GM19351 (cell line): ENCODE measurements around the gene COL1A1.

Experiments
- ATAC-seq: cut with Tn5 transposase; IDR thresholded peaks from one replicate; pipeline ENCODE4 v1.9.1; 2021; ENCODE audit warnings: mild to moderate bottlenecking, moderate library complexity; ENCODE audit not compliant: unreplicated experiment

The COL1A1 gene

DNA sequence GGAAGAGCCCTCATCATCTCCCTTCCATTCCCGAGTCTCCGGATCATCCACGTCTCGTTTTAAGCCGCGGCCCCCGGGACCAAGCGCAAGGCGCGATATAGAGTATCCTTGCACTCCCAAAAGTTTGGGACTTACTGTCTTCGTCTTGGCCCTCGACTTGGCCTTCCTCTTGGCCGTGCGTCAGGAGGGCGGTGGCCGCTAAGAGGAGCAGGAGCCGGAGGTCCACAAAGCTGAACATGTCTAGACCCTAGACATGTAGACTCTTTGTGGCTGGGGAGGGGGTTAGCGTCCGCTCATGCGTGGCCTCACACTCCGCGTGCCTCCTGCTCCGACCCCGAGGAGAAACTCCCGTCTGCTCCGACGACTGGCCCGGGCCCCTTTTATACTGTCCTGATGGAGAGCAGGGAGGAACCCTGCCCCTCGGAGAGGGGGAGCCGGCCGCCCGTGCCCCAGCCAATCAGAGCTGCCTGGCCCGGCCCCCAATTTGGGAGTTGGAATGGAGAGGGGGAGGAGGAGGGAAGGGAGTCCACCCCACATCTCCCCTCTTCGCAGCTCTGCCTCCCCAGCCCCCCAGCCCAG is at the start of gene COL1A1:
COL1A1 (minus strand) TSS at position 356 of the 579 bp plus-strand sequence; CDS start at position 238, 118 bp downstream.
- ATAC-seq: no peak

- ATAC-seq: no peak
Observed at GRCh38 chr17:50248255-50248654, 46.8 kb upstream of the COL1A1 start.

- ATAC-seq: no peak
Observed at GRCh38 chr17:50244771-50245170, 43.3 kb upstream of the COL1A1 start.

DNA sequence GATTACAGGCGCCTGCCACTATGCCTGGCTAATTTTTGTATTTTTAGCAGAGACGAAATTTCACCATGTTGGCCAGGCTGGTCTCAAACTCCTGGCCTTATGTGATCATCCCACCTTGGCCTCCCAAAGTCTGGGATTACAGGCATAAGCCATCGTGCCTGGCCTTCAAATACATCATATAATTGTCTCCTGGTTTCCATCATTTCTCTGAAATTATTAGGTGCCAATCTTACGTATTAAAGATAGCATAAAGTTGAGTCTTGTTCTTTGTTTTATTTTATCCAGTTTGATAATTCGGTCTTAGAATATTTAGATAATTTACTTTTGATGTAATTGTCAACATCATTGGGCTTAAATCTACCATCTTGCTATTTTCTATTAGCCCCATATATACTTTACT is 40.0 kb upstream of the COL1A1 start:
- no peak for ATAC-seq

- no peak for ATAC-seq
Observed at GRCh38 chr17:50240851-50241250, 39.4 kb upstream of the COL1A1 start.

- ATAC-seq: no peak
Observed at GRCh38 chr17:50239937-50240336, 38.5 kb upstream of the COL1A1 start.

DNA sequence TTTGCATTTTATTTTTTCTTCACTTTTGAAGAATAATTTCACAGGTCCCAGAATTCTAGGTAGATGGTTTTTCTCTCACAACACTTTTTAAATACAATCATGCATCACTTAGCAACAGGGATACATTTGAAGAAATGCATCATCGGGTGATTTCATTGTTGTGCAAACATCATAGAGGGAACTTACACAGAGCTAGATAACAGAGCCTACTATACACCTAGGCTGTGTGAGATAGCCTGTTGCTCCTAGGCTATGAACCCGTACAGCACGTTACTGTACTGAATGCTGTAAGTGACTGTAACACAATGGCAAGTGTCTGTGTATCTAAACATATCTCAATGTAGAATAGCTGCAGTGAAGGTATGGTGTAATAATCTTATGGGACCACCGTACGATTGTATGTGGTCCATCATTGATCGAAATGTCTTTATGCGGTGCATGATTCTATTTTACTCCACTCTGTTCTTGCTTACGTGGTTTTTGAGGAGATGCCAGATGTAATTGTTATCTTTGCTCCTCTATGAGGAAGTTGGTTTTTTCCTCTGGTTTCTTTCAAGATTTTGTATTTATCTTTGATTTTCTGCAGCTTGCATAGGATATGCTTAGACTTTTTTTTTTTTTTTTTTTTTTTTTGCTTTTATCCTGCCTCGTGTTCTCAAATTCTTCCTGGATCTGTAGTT is 37.3 kb upstream of the COL1A1 start:
- ATAC-seq: no peak

DNA sequence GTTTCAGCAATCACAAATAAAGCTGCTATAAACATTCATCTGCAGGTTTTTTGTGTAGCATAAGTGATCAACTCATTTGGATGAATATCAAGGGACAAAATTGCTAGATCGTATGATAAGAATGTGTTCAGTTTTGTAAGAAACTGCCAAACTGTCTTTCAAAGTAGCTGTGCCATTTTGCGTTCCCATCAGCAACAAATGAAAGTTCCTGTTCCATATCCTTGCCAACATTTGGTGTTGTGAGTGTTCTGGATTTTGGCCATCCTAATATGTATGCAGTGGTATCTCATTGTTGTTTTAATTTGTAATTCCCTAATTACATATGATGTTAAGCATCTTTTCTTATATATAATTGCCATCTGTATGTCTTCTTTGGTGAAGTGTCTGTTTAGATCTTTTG is 36.5 kb upstream of the COL1A1 start:
- no peak for ATAC-seq

DNA sequence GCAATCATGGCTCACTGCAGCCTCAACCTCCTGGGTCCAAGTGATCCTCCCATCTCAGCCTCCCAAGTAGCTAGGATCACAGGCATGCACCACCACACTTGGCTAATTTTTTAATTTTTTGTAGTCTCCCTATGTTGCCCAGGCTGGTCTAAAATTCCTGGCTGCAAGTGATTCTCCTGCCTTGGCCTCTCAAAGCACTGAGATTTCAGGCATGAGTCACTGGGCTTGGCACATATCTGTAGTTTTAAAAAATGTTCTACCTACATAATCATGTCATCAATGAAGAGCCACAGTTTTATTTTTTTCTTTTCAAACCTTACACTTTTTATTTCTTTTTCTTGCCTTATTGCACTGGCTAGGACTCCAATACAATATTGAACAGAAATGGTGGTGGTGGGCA is 33.1 kb upstream of the COL1A1 start:
- no peak for ATAC-seq

GRCh38 chr17:50225701-50226240 is 24.3 kb upstream of the COL1A1 start:
- no peak for ATAC-seq

GRCh38 chr17:50222922-50223321 is 21.5 kb upstream of the COL1A1 start:
- no peak for ATAC-seq

DNA sequence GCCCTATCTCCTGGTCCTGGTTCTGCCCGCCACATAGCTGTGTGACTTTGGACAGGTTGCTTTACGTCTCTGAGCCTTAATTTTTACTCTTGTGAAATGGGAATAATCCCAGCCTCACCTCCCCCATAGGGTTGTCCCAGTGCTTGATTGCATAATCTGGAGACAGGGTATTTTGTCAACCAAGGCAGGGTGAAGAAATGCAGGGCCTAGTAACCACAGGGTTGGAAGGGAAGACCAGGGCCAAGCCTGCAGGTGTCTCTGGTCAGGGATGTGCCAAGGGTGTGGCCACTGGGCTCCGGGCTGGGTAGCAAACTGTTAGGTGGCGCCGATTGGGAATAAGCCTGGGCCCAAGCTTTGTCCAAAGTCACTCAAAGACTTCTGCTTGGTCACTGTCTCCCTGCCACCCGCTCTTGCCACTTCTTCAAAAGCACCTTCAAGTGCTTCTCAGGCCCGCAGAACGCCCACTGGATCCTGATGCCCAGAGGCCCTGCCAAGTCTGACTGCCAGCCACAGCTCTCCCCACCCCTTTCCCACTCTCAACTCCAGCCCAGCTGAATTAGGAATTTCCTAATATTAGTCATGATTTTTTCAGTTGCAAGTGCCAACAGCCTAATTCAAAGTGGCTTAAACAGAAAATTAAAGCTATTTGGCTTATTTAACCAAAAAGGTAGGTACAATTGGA is 20.6 kb upstream of the COL1A1 start:
- ATAC-seq: no peak

DNA sequence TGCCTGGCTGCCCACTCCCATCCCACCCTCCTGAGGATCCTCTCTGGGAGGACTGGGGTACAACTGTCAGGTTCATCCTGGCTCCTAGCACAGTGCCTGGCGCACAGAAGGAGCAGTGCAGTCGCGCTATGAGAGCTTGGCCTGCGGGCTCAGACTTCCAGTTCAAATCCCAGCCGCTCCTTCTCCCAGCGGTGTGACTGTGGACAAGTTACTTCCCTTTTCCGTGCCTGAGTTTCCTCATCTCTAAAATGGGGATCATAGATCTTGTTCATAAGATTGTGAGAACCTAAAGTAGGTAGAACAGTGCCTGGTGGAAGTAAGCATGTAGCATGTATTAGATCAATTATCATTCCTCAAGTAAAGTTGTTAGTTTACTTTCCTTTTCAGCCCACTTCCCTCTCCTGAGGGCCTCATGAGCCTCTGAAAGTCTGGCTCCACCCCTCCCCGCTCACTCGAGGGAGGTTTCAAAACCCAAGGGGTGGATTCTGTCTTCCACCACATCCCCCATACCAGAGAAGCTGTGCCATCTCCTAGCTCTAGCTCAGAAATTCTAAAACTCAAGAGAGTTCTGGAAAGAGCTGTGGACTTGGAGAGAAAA is 19.9 kb upstream of the COL1A1 start:
- no peak for ATAC-seq

- ATAC-seq: no peak
Observed at GRCh38 chr17:50220811-50221210, 19.4 kb upstream of the COL1A1 start.

- no peak for ATAC-seq
Observed at GRCh38 chr17:50219939-50220465, 18.6 kb upstream of the COL1A1 start.

DNA sequence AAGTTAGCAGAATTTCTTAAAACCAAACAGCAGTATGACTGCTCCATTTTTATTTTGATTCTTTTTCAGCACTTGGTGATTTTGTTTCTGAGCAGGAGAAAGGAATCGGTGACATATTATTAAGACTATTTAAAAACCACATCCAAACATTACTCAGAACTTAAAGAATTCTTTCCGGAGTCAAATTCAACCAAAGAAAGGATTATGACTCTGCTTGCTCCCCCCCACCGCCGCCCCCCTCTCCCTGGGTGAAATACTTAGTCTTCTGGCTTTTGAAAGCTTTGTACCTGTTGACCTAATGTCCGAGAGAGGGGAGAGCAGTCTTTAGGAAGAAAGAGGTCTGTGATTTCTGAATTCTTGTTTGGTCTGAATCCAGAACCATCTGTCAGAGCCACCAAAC is 17.9 kb upstream of the COL1A1 start:
- no peak for ATAC-seq

DNA sequence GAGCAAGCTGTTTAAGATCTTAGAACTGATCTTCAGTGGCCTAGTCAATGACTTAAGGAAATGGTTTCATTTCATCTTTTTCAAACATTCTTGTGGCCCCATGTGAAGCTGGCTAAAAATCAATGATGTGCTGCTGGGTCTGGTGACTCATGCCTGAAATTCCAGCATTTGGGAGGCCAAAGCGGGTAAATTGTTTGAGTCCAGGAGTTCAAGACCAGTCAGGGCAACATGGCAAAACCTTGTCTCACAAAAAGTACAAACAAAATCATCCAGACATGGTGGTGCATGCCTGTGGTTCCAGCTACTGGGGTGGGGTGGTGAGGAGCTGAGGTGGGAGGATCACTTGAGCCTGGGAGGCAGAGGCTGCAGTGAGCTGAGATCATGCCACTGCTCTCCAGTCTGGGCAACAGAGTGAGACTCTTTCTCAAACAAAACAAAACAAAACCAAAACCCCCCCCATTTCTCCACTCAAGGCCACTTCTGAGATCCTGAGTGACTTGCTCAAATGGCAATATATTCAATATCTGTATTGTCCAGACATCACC is 17.4 kb upstream of the COL1A1 start:
- ATAC-seq: no peak

GRCh38 chr17:50218071-50218759 is 16.8 kb upstream of the COL1A1 start:
- no peak for ATAC-seq

GRCh38 chr17:50217591-50217990 is 16.2 kb upstream of the COL1A1 start:
- no peak for ATAC-seq

DNA sequence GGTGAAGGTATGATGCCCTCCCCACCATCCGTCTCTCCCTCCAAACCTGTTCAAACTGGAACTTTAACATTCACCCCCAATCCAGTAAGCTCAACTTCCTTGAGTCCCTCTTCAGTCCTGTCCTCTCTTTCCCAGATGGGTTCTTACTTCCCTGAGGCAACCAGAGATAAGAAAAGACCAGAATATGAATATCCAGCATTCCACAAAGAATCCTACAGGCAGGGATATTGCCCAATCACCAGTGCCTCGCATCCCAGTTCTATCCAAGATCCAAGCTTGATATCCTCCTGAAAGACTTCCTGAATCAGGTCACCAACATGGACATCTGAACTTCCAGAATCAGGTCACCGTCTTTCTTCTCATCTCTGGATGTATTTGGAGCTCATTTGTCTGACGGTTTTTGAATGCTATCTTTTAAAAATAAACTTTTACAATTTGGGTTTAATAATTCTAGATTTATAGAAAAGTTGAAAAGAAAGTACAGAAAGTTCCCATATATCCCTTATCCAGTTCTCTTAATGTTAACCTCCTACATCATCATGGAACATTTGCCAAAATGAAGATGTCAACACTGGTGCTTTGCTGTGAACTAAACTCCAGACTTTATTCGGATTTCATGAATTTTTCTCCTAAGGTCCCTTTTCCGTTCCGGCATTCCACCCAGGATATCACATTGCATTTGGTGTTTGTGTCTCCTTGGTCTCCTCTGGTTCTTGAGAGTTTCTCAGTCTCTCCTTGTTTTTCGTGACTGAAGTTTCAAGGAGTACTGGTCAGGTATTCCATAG is 13.7 kb upstream of the COL1A1 start:
- no peak for ATAC-seq
